Brain microvascular endothelial cell (primary cell): Measurements from ENCODE around the gene AKAP13.
"Not testable (repeated sequence)": the region's sequence is repeated elsewhere in the genome, so short reads cannot be mapped to it uniquely, and the experiment has no call there.

ENCODE experiments used
- DNase-seq: peaks from one replicate; pipeline ENCODE4 v3.0.0-alpha.2; 2020
- H3K27ac ChIP-seq: fragments of 250-450 bp; sonication (Bioruptor Pico); 2 replicates; pipeline ENCODE4 v1.5.1; 2020; ENCODE audit warnings: mild to moderate bottlenecking, moderate library complexity
- H3K27me3 ChIP-seq: fragments of 250-450 bp; sonication (Bioruptor Pico); replicated peaks from 2 replicates; pipeline ENCODE4 v1.5.1; 2020; ENCODE audit warnings: mild to moderate bottlenecking
- H3K36me3 ChIP-seq: fragments of 250-450 bp; sonication (Bioruptor Pico); replicated peaks from 2 replicates; pipeline ENCODE4 v1.5.1; 2020; ENCODE audit warnings: mild to moderate bottlenecking
- H3K4me3 ChIP-seq: 2 replicates; pipeline ENCODE4 v1.5.1; 2011; ENCODE audit warnings: low read depth, mild to moderate bottlenecking, control low read depth, low read length, moderate library complexity
- in situ Hi-C: cut with HindIII; loops from 2 replicates; pipeline ENCODE4 v1.10.0; 2017; ENCODE audit warnings: low sequenced_read_pairs, low pct_ligation_motif_present
- TF ChIP-seq, protein P1 (sequence below): IDR thresholded peaks from 2 replicates; pipeline ENCODE4 v1.5.1; 2011; ENCODE audit warnings: low read depth, mild to moderate bottlenecking, moderate library complexity, low read length, control low read depth, inconsistent platforms; ENCODE audit errors: missing control alignments

Gene AKAP13

DNA sequence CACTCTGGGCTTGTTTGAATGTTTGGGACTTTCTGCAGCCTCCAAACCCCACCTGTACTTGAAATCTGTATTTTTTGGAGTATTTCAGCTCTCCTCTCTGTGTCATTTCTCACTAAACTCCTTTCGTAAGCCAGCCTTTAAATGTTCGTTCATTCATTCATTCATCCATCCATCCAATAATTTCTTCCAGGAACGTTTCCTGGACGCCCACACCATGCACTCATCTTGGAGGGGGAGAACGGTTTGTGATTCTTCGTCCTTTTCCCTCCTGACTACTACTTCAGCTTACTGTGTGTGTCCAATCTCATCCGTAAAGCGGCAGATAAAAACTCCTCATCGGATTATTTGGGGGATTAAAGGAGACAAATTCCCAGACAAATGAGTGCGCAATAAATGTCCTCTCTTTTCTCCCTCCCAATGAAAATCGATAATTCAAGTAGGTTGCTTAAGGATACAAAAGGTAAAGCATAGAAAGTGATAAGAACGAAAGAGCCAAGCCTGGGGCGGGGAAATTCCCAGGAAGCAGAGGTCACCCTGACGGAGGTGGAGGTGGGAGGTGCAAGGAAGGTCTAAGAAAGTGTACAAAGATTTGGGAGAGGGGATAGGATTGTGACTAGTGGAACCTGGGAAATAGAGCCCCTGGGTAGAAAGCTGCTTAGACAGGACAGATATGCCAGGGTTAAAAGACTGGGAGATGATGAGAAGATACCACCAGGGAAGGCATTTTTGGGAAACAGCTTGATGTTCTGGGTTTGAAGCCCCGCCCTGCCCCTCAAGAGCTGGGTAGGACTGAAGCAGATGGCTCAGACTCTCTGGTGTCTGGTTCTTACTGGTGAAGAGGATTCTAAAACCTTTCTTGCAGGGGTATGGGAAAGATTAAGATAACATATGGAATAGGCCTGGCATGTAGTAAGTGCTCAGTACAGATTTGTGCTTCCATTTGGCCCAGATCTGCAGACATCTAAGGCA lies 415.2 kb downstream of the AKAP13 start:
- TF ChIP-seq, protein P1, sequence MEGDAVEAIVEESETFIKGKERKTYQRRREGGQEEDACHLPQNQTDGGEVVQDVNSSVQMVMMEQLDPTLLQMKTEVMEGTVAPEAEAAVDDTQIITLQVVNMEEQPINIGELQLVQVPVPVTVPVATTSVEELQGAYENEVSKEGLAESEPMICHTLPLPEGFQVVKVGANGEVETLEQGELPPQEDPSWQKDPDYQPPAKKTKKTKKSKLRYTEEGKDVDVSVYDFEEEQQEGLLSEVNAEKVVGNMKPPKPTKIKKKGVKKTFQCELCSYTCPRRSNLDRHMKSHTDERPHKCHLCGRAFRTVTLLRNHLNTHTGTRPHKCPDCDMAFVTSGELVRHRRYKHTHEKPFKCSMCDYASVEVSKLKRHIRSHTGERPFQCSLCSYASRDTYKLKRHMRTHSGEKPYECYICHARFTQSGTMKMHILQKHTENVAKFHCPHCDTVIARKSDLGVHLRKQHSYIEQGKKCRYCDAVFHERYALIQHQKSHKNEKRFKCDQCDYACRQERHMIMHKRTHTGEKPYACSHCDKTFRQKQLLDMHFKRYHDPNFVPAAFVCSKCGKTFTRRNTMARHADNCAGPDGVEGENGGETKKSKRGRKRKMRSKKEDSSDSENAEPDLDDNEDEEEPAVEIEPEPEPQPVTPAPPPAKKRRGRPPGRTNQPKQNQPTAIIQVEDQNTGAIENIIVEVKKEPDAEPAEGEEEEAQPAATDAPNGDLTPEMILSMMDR = no peak
- peak overlapping the region; percentile 54 for H3K4me3 ChIP-seq
- no peaks in the 10 kb centered on the region for H3K27me3 ChIP-seq
- no peak overlapping the region for H3K27ac ChIP-seq
- H3K36me3 ChIP-seq = no peaks in the 10 kb centered on the region
- no peak for DNase-seq
- in situ Hi-C loops = no loop called here

DNA sequence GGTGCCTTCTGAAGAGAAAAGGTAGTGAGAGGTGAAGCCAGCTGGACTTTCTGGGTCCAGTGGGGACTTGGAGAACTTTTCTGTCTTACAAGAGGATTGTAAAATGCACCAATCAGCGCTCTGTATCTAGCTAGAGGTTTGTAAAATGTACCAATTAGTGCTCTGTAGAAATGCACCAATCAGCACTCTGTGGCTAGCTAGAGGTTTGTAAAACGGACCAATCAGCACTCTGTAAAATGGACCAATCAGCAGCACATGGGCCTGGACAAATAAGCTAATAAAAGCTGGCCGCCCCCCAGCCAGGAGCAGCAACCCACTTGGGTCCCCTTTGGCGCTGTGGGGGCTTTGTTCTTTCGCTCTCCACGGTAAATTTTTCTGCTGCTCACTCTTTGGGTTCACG lies 416.0 kb downstream of the AKAP13 start:
- in situ Hi-C loops, H3K27ac ChIP-seq, H3K36me3 ChIP-seq, H3K27me3 ChIP-seq, DNase-seq, H3K4me3 ChIP-seq: not testable (repeated sequence)
